GM21423 (cell line): ENCODE results near the gene FXYD5.

Source experiments
- ATAC-seq: cut with Tn5 transposase; IDR thresholded peaks from one replicate; pipeline ENCODE4 v1.9.1; 2021; ENCODE audit warnings: mild to moderate bottlenecking, moderate library complexity; ENCODE audit not compliant: unreplicated experiment

FXYD5 gene

GRCh38 chr19:35155441-35155840 is 906 bp downstream of the FXYD5 start:
- ATAC-seq: no peak

GRCh38 chr19:35155981-35156672 is 1.6 kb downstream of the FXYD5 start:
- ATAC-seq: no peak

DNA sequence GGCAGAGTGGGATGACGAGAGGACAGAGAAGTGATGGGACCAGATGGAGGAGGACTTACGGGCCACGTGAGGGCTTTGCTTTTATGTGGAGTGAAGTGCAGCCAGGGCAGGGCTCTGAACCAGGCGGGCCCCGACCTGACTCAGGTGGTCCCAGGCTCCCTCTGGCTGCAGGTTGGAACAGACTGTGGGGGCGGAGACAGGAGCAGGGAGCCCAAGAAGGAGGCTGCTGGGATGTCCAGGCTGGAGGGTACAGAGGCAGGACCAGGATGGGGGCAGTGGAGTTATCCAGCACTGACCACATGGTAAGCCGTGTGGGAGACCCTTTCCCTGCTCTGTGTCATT is 2.1 kb downstream of the FXYD5 start:
- no peak for ATAC-seq

- no peak for ATAC-seq
Measured at GRCh38 chr19:35157431-35157830, 2.9 kb downstream of the FXYD5 start.

- no peak for ATAC-seq
Measured at GRCh38 chr19:35159606-35160005, 5.1 kb downstream of the FXYD5 start.

DNA sequence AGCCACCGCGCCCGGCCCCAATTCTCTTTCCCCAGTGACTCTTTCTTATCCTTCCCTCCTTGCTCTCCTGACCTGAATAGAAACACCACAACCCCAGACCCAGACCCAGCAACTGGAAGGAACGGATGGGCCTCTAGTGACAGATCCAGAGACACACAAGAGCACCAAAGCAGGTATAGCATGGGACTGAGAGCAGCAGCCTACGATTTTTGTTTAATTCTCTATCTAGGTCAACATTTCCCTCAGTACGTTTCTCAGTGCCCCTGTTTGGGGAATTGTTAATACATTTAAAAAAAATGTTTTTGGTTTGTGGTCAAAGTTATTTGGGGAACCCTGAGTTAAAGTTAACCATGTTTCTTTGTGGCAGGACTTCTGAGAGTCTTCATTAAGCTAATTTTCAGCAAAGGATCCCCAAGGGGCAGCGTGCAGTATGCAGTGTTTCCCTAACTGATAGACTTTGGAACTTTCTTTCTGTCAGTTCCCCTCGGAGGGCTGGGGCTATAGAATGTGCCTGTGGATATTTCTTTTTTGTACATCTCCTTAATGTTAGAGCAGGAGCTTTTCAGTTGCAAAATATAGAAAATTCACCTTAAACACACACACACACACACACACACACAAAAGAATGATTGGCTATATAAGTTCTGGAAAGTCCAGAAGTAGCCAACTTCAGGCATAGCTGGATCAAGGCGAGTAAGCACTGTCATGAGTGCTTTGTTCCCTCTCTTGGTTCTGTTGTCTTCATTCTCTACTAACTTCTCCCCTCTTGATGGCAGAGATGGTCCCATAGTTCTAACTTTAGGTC is 6.3 kb downstream of the FXYD5 start:
- ATAC-seq: no peak

DNA sequence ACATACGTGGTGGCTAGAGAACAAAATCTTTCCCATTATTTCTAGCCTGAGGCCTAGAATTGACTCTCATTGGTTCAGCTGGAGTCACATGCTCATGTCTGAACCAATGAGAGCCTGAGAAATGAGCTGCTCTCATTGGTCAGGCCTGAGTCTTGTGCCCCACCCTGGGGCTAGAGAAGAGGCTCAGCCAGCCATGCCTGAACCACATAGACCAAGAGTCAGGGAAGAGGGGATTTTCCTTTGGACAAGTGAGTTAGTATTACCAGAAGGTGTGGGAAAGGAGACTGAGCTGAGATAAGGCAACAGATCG is 6.9 kb downstream of the FXYD5 start:
- no peak for ATAC-seq

DNA sequence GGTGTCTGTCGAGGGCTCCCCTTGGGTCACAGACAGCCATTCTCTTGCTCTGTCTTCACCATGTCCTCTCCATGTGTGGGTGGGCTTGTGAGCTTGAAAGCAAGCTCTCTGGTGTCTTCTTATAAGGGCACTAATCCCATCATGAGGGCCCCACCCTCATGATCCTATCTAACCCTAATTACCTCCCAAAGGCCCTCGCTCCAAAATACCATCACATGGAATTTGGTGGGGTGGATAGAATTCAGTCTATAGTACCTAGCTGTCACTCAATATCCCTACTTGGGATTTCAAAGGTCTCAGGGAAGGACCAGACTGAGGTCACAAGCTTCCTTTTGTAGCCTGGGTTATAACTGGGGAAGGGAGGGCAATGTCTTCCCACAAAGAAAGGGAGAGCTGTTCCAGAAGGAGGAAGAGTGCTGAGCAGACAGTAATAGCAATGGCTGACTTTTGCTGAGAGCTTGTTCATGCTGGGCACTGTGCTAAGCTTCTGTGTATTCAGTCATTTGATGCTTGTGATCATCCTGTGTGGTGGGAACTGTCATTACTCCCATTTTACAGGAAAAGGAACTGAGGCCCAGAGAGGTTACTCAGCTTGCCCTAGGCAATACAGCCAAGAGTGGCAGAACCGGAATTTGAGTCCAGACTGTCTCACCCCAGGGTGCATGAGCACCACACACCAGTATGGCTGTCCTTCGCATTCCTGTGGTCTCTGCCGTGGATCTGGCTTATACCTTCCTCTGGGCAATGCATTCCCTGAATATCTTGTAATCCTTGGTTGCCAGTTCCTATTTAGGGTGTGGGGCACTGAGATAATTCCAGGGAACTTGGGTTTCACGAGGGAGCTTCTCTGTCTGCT is 8.2 kb downstream of the FXYD5 start:
- no peak for ATAC-seq

DNA sequence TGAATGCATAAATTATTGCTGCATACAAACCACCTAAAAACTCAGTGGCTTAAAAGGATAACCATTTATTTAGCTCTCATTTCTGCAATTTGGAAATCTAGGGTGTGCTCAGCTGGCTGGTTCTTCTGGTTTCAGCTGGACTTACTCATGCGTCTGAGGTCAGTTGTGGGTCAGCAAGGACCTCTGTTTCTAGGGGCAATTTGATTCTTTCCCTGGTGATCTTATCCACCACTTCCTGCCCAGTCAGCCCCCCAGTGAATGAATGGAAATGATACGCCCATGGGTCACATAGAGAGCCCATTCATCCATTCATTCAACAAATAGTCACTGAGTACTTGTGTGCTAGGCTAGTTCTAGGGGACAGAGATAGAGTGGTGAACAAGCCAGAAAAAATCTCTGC is 9.9 kb downstream of the FXYD5 start:
- no peak for ATAC-seq

DNA sequence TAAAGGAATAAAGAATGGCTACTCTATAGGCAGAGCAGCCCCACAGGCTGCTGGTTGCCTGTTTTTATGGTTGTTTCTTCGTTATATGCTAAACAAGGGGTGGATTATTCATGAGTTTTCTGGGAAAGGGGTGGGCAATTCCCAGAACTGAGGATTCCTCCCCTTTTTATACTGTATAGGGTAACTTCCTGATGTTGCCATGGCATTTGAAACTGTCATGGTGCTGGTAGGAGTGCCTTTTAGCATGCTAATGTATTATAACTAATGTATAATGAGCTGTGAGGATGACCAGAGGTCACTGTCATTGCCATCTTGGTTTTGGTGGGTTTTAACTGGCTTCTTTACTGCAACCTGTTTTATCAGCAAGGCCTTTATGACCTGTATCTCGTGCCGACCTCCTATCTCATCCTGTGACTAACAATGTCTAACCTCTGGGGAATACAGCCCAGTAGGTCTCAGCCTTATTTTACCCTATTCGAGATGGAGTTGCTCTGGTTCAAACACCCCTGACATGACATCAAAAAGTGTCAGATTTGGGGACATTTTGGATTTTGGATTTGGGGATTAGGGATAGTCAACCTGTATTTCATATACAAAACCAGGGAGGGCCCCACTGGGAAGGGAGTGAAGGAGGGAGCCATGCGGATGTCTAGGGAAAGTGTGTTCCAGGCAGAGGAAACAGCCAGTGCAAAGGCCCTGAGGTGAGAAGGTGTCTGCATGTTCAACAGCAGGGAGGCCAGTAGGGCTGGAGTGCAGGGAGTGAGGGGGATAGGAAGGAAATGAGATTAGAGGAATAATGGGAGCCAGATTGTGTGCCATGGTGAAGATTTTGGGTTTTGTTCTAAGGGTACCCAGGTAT is 10.9 kb downstream of the FXYD5 start:
- no peak for ATAC-seq

DNA sequence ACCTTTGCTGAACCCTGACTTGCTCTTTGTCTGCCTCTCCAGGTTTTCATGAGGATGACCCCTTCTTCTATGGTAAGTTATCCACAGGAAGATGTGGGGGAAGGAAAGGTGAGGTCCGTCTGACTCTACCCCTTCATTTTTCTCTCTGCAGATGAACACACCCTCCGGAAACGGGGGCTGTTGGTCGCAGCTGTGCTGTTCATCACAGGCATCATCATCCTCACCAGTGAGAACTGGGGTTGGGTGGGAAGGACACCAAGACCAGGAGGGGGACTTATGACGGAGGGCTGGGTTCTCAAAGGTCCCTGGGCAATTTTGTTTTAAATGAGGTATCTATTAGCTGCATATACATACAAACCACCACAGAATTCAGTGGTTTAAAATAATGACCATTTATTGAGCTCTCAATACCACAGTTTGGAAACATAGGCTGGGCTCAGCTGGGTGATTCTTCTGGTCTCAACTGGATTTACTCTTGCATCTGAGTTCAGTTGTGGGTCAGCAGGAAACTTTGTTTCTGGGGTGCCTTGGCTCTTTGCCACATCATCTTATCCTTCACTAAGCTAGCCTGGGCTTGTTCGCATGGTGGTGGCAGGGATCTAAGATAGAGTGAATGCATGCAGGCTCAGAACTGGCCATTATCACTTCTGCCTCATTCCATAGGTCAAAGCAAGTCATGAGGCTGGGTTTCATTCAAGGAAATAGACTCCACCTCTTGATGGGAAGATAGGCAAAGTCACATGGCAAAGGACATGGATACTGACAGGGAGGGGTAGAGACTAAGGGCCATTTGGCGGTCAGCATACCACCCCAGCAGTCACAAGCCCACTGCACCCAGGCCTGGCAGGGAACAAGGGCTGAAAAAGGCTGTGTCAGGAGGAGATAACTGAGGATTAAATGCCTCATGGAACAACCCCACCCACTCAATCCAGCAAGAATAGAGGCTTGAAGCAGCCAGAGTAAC is 11.8 kb downstream of the FXYD5 start:
- ATAC-seq: no peak

DNA sequence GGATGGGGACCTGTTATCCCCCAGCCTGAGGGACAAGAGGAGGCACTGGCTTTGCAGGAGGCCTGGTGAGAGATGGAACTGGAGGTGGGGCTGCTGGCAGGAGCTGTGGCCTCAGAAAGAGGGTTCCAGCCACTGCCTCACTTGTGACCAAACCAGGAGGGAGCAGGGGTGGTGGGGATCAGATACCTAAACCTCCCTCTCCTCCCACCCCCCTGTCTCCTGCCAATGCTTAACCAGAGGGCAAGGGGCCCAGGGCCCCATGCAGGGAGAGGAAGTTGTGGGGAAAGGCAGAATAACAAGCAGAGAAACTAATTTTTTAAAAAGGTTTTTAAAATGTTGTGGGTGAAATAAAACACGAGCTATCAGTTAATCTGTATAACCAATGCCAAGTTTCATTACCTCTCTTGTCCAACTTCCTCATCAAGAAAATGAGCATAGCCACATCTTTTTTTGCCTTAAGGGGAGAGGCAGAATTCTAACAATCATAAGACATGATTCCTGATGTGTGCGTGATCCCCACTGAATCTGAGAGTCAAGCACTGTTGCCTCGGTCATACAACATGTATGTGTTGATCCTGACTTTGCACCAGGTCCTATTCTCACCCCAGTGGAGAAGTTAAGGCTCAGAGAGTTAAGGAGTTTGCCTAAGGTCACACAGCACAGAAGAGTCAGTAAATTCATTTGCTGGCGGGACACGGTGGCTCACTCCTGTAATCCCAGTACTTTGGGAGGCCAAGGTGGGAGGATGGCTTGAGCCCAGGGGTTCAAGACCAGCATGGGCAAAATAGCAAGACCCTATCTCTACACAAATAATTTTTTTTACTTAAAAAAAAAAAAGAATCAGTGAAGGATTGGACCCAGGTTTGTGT is 12.9 kb downstream of the FXYD5 start:
- no peak for ATAC-seq

GRCh38 chr19:35168196-35168595 is 13.7 kb downstream of the FXYD5 start:
- ATAC-seq: no peak

GRCh38 chr19:35169221-35169995 is 14.9 kb downstream of the FXYD5 start:
- ATAC-seq: no peak

- ATAC-seq: no peak
Measured at GRCh38 chr19:35170359-35171061, 16.0 kb downstream of the FXYD5 start.

DNA sequence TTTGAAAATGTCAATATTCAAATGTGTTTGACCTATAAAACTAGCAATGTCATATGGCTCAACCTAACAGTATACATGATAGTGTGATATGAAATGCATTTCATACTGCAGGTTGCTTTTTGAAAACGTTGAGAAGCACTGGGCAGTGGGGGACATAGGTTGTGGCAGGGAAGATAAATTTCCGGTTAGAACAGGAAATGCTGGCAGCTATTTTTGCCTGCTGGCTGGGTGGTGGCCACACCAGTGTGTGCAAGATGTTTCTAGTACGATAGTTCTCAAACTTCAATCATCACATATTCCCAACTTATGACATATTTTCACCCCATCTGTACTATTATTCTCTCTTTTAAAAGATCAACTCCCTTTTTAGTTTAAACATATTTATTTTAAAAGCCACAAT is 17.2 kb downstream of the FXYD5 start:
- no peak for ATAC-seq

GRCh38 chr19:35174226-35174625 is 19.7 kb downstream of the FXYD5 start:
- no peak for ATAC-seq
